Stomach (tissue), 4 donors: ENCODE measurements around the gene C3.

ENCODE experiments used
- POLR2AphosphoS5 ChIP-seq, 3 donors: sonication (generic); formaldehyde crosslinking; IDR thresholded peaks; one replicate each; pipeline ENCODE4 v1.6.1; 2016; ENCODE audit warnings: antibody characterized with exemption in 3 of 3
- TF ChIP-seq, protein P1 (sequence below), 7 experiments: fragments of 450-650 bp in 4 of 7; fragments of 200-600 bp in 3 of 7; sonication (generic) in 3 of 7; IDR thresholded peaks; one replicate each; pipeline ENCODE4 v1.5.1; 2016 to 2019; ENCODE audit warnings: antibody characterized with exemption in 7 of 7, control low read depth in 2 of 7, mild to moderate bottlenecking in 1 of 7

GRCh38 chr19:6693681-6694080 lies 26.8 kb downstream of the C3 start:
- TF ChIP-seq, protein P1, sequence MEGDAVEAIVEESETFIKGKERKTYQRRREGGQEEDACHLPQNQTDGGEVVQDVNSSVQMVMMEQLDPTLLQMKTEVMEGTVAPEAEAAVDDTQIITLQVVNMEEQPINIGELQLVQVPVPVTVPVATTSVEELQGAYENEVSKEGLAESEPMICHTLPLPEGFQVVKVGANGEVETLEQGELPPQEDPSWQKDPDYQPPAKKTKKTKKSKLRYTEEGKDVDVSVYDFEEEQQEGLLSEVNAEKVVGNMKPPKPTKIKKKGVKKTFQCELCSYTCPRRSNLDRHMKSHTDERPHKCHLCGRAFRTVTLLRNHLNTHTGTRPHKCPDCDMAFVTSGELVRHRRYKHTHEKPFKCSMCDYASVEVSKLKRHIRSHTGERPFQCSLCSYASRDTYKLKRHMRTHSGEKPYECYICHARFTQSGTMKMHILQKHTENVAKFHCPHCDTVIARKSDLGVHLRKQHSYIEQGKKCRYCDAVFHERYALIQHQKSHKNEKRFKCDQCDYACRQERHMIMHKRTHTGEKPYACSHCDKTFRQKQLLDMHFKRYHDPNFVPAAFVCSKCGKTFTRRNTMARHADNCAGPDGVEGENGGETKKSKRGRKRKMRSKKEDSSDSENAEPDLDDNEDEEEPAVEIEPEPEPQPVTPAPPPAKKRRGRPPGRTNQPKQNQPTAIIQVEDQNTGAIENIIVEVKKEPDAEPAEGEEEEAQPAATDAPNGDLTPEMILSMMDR (IDR thresholded peaks at IDR 0.05): no peak
- no peak for TF ChIP-seq POLR2AphosphoS5 (IDR thresholded peaks at IDR 0.05)
